Activated CD4-positive, alpha-beta T cell treated with anti-CD3 and anti-CD28 coated beads, Interleukin-2, amount 10 ng/mL, durations not matched to agents 24 days and 14 days (primary cell): ENCODE results near the gene ZNF428. TPM values are rescaled to one million over a fixed set of nuclear protein-coding genes. Genes with fewer than 3 reads are reported as not detected.
A peak's percentile ranks its signal among the peaks of the same experiment; 100 is the strongest.
"Not testable (repeated sequence)": the region's sequence is repeated elsewhere in the genome, so short reads cannot be mapped to it uniquely, and the experiment has no call there.

Experiments
- DNase-seq: peaks from one replicate; pipeline ENCODE4 v3.0.0; 2022
- H3K27ac Mint-ChIP-seq: one replicate; pipeline ENCODE4 v1.8.0; 2022; ENCODE audit warnings: mild to moderate bottlenecking, mixed read lengths
- H3K27me3 Mint-ChIP-seq: one replicate; pipeline ENCODE4 v1.8.0; 2022; ENCODE audit warnings: mixed read lengths
- H3K36me3 Mint-ChIP-seq: one replicate; pipeline ENCODE4 v1.8.0; 2022; ENCODE audit warnings: low read depth, mild to moderate bottlenecking, mixed read lengths
- H3K4me1 Mint-ChIP-seq: one replicate; pipeline ENCODE4 v1.8.0; 2021; ENCODE audit warnings: mixed read lengths
- H3K4me3 Mint-ChIP-seq: one replicate; pipeline ENCODE4 v1.8.0; 2022; ENCODE audit warnings: mild to moderate bottlenecking, moderate library complexity, mixed read lengths
- H3K9me3 Mint-ChIP-seq: one replicate; pipeline ENCODE4 v1.8.0; 2021; ENCODE audit warnings: mixed read lengths
- intact Hi-C: fragments of 100-400 bp; cut with micrococcal nuclease; formaldehyde crosslinking; loops from one replicate; pipeline ENCODE4 v1.15.1; 2023
- total RNA-seq: library from RNA; stranded (reverse); gene quantifications from 2 replicates; pipeline ENCODE4 v1.2.3, GENCODE V29; 2022

Gene ZNF428
- total RNA-seq, 1 donor from 2014 or later, result 19.4 TPM

DNA sequence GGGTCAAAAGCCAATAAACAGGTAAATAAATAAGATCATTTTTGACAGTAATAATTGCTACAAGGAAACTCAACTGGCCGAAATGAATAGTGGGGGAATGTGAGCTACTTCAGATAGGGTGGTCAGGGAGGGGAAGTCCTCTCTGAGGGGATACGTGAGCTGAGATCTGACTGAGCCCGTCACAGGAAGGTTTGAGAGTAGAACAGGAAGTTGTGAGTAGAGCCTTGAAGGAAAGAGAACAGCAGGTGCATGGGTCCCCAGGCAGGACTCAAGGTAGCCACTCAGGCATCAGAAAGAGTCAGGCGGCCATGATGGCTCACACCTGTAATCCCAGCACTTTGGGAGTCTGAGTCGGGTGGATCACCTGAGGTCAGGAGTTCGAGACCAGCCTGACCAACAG, 29.8 kb downstream of the ZNF428 start:
- no peak for DNase-seq
- H3K27ac Mint-ChIP-seq, result no peak overlapping the region
- intact Hi-C loops, result loop anchor here (10.0 kb wide), 1 partner anchor 915 kb away; the partner anchor contains the start of gene ZNF180

DNA sequence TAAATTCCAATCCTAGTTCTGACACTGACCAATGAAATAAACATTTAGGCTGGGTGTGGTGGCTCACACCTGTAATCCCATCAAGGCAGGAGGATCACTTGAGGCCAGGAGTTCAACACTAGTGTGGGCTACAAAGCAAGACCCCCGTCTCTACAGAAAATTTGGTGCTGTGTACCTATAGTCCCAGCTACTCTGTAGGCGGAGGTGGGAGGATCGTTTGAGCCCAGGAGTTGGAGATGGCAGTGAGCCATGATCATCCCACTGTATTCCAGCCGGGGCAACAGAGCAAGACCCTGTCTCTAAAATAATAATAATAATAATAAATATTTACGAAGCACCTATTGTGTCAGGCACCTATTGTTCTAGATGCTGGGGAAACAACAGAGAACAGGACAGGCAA, 30.2 kb downstream of the ZNF428 start:
- no peak overlapping the region for H3K27ac Mint-ChIP-seq
- no peaks in the 10 kb centered on the region for H3K27me3 Mint-ChIP-seq
- DNase-seq, result no peak
- intact Hi-C loops, result no loop called here
- peaks cover 13% of the 10 kb centered on the region for H3K4me1 Mint-ChIP-seq
- H3K4me3 Mint-ChIP-seq, result no peak overlapping the region
- no peaks in the 10 kb centered on the region for H3K9me3 Mint-ChIP-seq
- peaks cover 34% of the 10 kb centered on the region for H3K36me3 Mint-ChIP-seq

More for the DNA sequence above, 29.8 kb downstream of the ZNF428 start:
- Mint-ChIP-seq H3K27me3 (no peaks in the 10 kb centered on the region), H3K4me1 (peaks cover 12% of the 10 kb centered on the region), H3K4me3 (no peak overlapping the region), H3K36me3 (peaks cover 31% of the 10 kb centered on the region), H3K9me3 (no peaks in the 10 kb centered on the region)

DNA sequence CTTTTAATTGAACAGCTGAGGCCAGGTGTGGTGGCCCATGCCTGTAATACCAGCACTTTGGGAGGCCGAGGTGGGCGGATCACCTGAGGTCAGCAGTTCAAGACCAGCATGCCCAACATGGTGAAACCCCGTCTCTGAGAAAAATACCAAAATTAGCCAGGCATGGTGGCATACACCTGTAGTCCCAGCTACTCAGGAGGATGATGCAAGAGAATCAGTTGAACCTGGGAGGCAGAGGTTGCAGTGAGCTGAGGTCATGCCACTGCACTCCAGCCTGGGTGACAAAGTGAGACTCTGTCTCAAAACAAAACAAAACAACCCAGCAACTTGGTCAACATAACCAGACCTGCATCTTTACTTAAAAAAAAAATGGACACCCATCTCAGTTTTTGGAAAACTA, 32.4 kb downstream of the ZNF428 start:
- H3K4me1 Mint-ChIP-seq, H3K4me3 Mint-ChIP-seq, H3K27me3 Mint-ChIP-seq, H3K27ac Mint-ChIP-seq, H3K9me3 Mint-ChIP-seq, DNase-seq, intact Hi-C loops: not testable (repeated sequence)
- peaks cover 23% of the 10 kb centered on the region for H3K36me3 Mint-ChIP-seq

DNA sequence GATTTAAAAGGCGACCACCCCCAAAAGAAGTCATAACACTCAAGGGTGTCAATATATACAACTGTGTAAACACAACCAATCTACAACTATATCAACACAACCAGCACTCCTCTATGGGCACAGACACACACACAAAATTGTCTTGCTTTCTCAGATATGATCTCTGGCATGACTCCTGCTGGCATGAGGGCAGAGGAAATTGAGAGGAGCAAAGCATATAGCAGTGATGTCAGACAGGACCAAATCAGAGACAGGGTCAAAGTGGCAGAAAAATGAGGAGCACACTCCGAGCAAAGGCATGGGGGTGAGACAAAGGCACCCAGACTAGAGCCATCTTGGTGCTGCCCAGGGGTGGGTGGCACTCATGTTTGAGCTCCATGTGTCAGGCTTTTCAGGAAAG, 33.1 kb downstream of the ZNF428 start:
- H3K27me3 Mint-ChIP-seq, result no peaks in the 10 kb centered on the region
- peaks cover 14% of the 10 kb centered on the region for H3K4me1 Mint-ChIP-seq
- H3K36me3 Mint-ChIP-seq, result peaks cover 22% of the 10 kb centered on the region
- no peak overlapping the region for H3K4me3 Mint-ChIP-seq
- no peak for DNase-seq
- H3K9me3 Mint-ChIP-seq, result no peaks in the 10 kb centered on the region
- H3K27ac Mint-ChIP-seq, result no peak overlapping the region
- intact Hi-C loops, result no loop called here

DNA sequence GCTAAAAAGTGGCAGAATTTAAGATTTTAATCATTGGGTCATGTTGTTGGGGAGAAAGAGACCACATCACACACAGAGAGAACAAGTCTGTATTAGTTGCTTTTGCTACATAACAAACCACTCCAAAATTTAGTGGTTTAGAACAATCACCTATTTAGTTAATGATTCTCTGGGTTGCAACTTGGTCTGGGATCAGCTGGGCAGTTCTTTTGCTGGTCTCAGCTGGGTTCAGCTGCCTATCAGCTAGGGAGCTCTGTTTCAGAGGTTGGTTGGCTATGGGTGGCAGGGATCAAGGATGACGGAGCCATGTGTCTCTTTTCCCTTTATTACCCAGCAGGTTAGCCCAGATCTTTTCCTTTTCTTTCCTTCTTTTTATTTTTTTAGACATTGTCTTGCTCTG, 34.9 kb downstream of the ZNF428 start:
- H3K27me3 Mint-ChIP-seq, result no peaks in the 10 kb centered on the region
- H3K36me3 Mint-ChIP-seq, result peaks cover 14% of the 10 kb centered on the region
- no peak for DNase-seq
- peaks cover 22% of the 10 kb centered on the region for H3K4me1 Mint-ChIP-seq
- peak overlapping the region; percentile 78 for H3K27ac Mint-ChIP-seq
- H3K4me3 Mint-ChIP-seq, result no peak overlapping the region
- intact Hi-C loops, result no loop called here
- H3K9me3 Mint-ChIP-seq, result no peaks in the 10 kb centered on the region

DNA sequence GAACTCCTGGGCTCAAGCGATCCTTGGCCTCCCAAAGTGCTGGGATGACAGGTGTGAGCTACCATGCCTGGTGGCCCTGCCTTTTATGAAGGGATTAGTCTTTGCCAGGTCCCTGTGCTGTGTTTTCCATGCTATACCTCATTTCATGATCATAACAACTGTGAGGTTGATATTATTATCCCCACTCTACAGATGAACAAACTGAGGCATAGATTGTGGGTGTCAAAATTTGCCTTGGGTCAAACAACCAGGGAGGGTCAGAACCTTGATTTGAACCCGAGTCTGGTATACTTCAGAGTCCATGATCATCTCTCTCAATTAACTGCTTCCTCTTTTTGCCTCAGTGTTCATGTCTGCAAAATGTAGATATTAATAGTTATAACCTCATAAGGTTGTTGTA, 36.9 kb downstream of the ZNF428 start:
- no peak for DNase-seq
- Mint-ChIP-seq H3K4me3 (no peak overlapping the region), H3K9me3 (no peaks in the 10 kb centered on the region), H3K36me3 (peaks cover 18% of the 10 kb centered on the region), H3K4me1 (peaks cover 27% of the 10 kb centered on the region), H3K27ac (peak overlapping the region; percentile 25), H3K27me3 (no peaks in the 10 kb centered on the region)
- intact Hi-C loops, result no loop called here

DNA sequence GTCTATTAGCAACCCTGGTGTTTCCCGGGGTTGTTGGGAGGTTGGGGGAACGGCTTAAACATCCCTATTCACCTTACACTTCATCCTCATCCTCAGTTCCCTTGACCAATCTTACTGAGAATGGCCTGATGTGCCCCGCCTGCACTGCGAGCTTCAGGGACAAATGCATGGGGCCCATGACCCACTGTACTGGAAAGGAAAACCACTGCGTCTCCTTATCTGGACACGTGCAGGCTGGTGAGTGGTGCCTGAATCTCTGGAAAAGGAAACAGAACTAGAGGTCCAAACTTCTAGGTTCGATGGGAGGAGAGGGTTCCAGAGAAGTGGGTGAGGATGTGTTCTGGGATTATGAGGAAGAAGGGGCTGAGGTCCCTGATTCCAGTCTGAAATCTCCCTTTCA, 38.0 kb downstream of the ZNF428 start:
- Mint-ChIP-seq H3K36me3 (peaks cover 18% of the 10 kb centered on the region), H3K27me3 (no peaks in the 10 kb centered on the region), H3K9me3 (no peaks in the 10 kb centered on the region), H3K4me3 (peak overlapping the region; percentile 85), H3K27ac (no peak overlapping the region), H3K4me1 (peaks cover 28% of the 10 kb centered on the region)
- intact Hi-C loops, result no loop called here
- no peak for DNase-seq

DNA sequence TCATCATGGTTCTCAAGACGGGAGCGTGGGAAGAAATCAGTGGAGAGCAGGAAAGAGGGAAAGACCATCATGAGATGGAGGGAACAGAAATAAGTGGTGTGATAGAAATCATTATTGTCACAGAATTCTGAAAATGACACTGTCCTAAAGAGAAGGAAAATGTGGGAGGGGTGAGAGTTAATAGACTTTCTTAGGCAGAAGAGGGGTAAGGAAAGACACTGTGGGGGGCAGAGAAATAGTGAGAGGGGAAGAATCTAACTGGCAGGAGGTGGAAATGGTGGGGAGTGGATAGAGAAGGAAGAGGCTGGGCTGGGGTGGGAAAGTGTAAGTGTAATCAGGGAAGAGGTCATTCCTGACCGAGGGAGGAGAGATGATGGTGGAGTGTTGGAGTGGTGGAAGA, 40.6 kb downstream of the ZNF428 start:
- H3K27ac Mint-ChIP-seq, result peak overlapping the region; percentile 70

DNA sequence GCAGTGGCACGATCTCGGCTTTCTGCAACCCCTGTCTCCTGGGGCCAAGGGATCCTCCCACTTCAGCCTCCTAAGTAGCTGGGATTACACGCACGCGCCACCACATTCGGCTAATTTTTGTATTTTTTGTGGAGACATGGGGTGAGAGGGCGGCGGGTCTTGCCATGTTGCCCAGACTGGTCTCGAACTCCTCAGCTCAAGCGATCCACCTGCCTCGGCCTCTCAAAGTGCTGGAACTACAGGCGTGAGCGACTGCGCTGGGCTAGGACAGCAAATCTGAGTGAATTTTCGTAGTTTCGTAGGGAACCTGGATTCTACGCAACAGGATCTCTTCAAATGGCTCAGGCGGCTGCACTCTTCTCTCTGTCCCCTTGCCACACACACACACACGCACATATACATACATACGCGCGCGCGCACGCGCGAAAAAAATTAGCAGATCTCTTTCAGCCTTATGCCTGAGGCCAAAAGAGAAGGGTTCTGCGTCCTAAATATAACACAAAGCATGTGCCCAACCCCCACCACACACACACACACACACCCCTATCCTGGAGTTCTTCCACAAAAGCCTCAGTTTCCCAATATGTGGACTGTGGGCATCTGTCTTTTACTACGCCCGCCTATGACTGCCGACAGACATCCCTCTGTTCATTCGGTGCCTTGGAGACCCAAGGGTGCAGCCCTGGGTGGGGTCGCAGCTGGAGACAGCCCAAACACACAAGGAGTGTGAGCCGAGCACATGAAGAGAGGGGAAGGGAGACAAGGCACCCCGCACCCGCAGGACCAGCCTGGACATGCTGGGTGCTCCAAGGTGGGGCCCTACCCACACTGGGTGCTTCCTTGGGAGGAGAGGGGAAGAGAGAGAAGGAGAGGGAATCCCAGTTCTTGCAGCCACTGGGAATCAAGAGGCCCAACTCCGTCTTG, 43.2 kb downstream of the ZNF428 start:
- Mint-ChIP-seq H3K4me1 (peaks cover 30% of the 10 kb centered on the region), H3K36me3 (peaks cover 14% of the 10 kb centered on the region), H3K4me3 (peak overlapping the region; percentile 96), H3K27me3 (no peaks in the 10 kb centered on the region), H3K9me3 (no peaks in the 10 kb centered on the region), H3K27ac (peak overlapping the region; percentile 68)
- intact Hi-C loops, result loop anchor here (1.0 to 5.0 kb wide), 5 partner anchors 20 to 129 kb away; partner anchors contain the start of genes IRGQ, ZNF428, ZNF575 and ZNF576
- peak; percentile 68 for DNase-seq

More for the DNA sequence above, 40.6 kb downstream of the ZNF428 start:
- no peak for DNase-seq
- Mint-ChIP-seq H3K36me3 (peaks cover 11% of the 10 kb centered on the region), H3K4me1 (peaks cover 36% of the 10 kb centered on the region), H3K9me3 (no peaks in the 10 kb centered on the region), H3K4me3 (peak overlapping the region; percentile 85), H3K27me3 (no peaks in the 10 kb centered on the region)
- intact Hi-C loops, result loop anchor here (5.0 kb wide), 1 partner anchor 131 kb away; no protein-coding TSS in a partner anchor

DNA sequence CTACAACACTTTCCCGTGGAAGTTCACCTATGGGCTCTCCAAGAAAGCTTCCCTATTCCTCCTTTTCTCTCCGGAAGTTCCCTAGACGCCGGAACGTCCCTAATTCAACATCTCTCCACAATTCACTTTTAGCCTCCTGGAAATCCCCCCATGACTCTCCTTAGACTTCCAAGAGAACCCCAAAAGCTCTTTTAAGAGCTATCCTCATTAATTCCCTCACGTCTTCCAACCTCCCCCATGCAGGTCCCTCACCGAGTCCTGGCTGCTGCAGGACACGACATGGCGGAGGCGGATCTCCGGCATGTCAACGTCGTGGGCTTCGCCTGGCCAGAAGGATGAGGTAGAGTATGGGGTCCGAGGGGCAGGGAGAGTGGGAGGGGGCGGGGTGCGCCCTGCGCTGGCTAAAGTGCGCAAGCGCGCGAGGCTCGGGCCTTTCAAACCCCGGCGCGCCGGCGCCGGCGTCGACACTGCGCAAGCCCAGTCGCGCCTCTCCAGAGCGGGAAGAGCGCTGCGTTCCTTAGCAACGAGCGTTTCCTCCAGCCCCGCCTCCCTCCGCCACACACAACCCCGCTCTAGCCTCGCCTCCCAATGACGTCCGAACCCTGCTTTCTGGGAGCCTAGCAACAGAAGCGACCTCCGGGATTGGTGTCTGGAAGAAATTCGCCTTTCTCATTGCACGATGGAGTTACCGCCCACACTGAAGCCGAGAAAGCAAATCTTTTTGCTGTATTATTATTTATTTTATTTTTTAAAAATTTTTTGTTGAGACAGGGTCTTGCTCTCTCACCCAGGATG, 44.1 kb downstream of the ZNF428 start, which contains the start of the genes PINLYP and XRCC1:
PINLYP (plus strand) TSS at position 646 of the 795 bp plus-strand sequence. CDS start 1,391 bp downstream, outside the sequence.
XRCC1 (minus strand) TSS at position 372 of the 795 bp plus-strand sequence; CDS start at position 303, 69 bp downstream.
- Mint-ChIP-seq H3K36me3 (peaks cover 14% of the 10 kb centered on the region), H3K4me1 (peaks cover 28% of the 10 kb centered on the region), H3K4me3 (peak within 1 kb of the TSS; percentile 96), H3K27ac (peak within 1 kb of the TSS; percentile 94), H3K27me3 (no peaks in the 10 kb centered on the region), H3K9me3 (no peaks in the 10 kb centered on the region)
- intact Hi-C loops, result loop anchor here (1.0 to 5.0 kb wide), 5 partner anchors 21 to 128 kb away; partner anchors contain the start of genes IRGQ, ZNF428, ZNF575 and ZNF576
- peak; percentile 99 for DNase-seq

DNA sequence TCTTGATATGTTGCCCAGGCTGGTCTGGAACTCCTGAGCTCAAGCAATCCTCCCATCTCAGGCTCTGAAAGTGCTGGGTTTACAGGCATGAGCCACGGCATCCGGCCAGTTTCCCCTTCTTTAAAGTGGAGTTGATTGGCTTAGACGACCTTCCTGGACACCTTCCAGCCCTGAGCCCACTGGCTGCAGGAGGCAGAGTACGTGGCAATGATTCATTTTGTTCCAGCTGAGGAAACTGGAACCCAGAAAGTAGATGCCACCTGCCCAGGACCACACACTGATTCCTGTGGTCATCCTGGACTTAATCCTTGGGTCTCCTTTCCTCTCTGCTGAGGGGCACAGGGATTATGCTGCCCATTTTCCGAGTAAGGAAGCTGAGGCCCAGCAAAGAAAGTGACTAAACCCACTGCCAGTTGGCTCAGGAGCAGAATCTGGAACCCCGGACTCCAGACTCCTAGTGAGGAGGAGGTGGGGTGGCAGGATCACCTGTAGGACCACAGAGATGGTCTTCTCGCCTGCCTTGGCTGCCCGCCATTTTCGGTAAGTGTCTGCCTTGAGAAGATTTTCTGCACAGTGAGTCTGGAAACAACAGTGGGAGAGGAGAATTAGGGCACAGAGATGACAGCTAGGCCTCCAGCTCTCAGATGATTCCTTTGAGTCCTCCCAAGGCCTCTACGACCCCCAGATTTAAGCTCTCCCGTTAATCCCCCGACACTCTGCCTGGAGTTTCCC, 44.8 kb downstream of the ZNF428 start:
- H3K4me1 Mint-ChIP-seq, result peaks cover 23% of the 10 kb centered on the region

DNA sequence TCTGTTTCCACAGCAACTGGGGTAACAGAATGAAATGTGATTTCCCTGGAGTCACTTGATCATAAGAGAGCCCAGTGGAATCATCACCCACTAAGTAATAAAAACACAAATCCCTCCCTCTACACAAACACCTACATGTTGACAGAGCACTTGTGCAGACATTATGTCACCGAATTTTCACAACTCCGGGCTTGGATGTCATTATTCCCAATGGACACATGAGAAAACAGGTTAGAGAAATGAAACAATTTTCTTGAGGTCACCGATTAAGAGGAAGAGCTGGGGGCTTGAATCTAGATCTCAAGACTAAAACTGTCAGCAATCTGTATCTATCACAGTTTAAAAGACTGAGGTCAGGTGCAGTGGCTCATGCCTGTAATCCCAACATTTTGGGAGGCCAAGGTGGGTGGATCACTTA, 47.2 kb downstream of the ZNF428 start:
- intact Hi-C loops, result no loop called here
- Mint-ChIP-seq H3K4me1 (peaks cover 18% of the 10 kb centered on the region), H3K27ac (no peak overlapping the region), H3K4me3 (no peak overlapping the region), H3K9me3 (no peaks in the 10 kb centered on the region), H3K27me3 (no peaks in the 10 kb centered on the region), H3K36me3 (peaks cover 12% of the 10 kb centered on the region)
- no peak for DNase-seq

More for the DNA sequence above, 44.8 kb downstream of the ZNF428 start:
- no peaks in the 10 kb centered on the region for H3K9me3 Mint-ChIP-seq
- intact Hi-C loops, result loop anchor here (1.0 to 5.0 kb wide), 5 partner anchors 22 to 127 kb away; partner anchors contain the start of genes IRGQ, ZNF428, ZNF575 and ZNF576
- H3K36me3 Mint-ChIP-seq, result peaks cover 16% of the 10 kb centered on the region
- H3K4me3 Mint-ChIP-seq, result peak overlapping the region; percentile 96
- H3K27ac Mint-ChIP-seq, result peak overlapping the region; percentile 94
- peak; percentile 65 for DNase-seq
- H3K27me3 Mint-ChIP-seq, result no peaks in the 10 kb centered on the region
